Activated naive CD4-positive, alpha-beta T cell treated with anti-CD3 and anti-CD28 coated beads, Interleukin-2, amount 10 ng/mL, durations not matched to agents 7 days and 5 days (primary cell): Measurements from ENCODE around the gene MOGAT2.

Experiments used
- CTCF ChIA-PET: fragments of 350-600 bp; sonication (Branson Sonifier 250); formaldehyde crosslinking; loops from one replicate; lab custom pipeline; 2021; ENCODE audit warnings: antibody characterized with exemption; lab: Charles Lee
- DNase-seq: peaks from one replicate; pipeline ENCODE4 v3.0.0-alpha.2; 2020
- H3K27ac Mint-ChIP-seq: one replicate; pipeline ENCODE4 v1.8.0; 2021; ENCODE audit warnings: mild to moderate bottlenecking, moderate library complexity, mixed read lengths
- H3K27me3 Mint-ChIP-seq: one replicate; pipeline ENCODE4 v1.8.0; 2021; ENCODE audit warnings: mild to moderate bottlenecking, mixed read lengths
- H3K36me3 Mint-ChIP-seq: one replicate; pipeline ENCODE4 v1.8.0; 2021; ENCODE audit warnings: mixed read lengths
- H3K4me1 Mint-ChIP-seq: one replicate; pipeline ENCODE4 v1.8.0; 2021; ENCODE audit warnings: mixed read lengths
- H3K4me3 Mint-ChIP-seq: one replicate; pipeline ENCODE4 v1.8.0; 2021; ENCODE audit warnings: mild to moderate bottlenecking, moderate library complexity, mixed read lengths
- H3K9me3 Mint-ChIP-seq: one replicate; pipeline ENCODE4 v1.8.0; 2021; ENCODE audit warnings: mixed read lengths

The MOGAT2 gene

GRCh38 chr11:75703695-75704237 lies 13.9 kb upstream of the MOGAT2 start:
- Mint-ChIP-seq H3K27ac (no peak overlapping the region), H3K9me3 (no peaks in the 10 kb centered on the region)
- CTCF ChIA-PET, result no interaction called here

GRCh38 chr11:75705541-75705940 lies 12.1 kb upstream of the MOGAT2 start:
- Mint-ChIP-seq H3K9me3 (no peaks in the 10 kb centered on the region), H3K4me3 (no peak overlapping the region)

More at GRCh38 chr11:75703695-75704237, 13.9 kb upstream of the MOGAT2 start:
- Mint-ChIP-seq H3K27me3 (peaks cover 23% of the 10 kb centered on the region), H3K36me3 (no peaks in the 10 kb centered on the region), H3K4me1 (no peaks in the 10 kb centered on the region), H3K4me3 (no peak overlapping the region)
- DNase-seq, result no peak

GRCh38 chr11:75706260-75706729 lies 11.3 kb upstream of the MOGAT2 start:
- peak; percentile 73 for DNase-seq
- H3K4me3 Mint-ChIP-seq, result no peak overlapping the region

More at GRCh38 chr11:75705541-75705940, 12.1 kb upstream of the MOGAT2 start:
- DNase-seq, result no peak
- peaks cover 15% of the 10 kb centered on the region for H3K27me3 Mint-ChIP-seq
- no peak overlapping the region for H3K27ac Mint-ChIP-seq
- H3K4me1 Mint-ChIP-seq, result no peaks in the 10 kb centered on the region
- H3K36me3 Mint-ChIP-seq, result no peaks in the 10 kb centered on the region
- CTCF ChIA-PET, result interaction anchor here (0.6 to 2.1 kb wide), 18 partner anchors 8 to 553 kb away, joined by 3 to 9 read pairs (median 3); no protein-coding TSS in a partner anchor

GRCh38 chr11:75714211-75714610 lies 3.4 kb upstream of the MOGAT2 start:
- no peak overlapping the region for H3K4me3 Mint-ChIP-seq

More at GRCh38 chr11:75706260-75706729, 11.3 kb upstream of the MOGAT2 start:
- no peak overlapping the region for H3K27ac Mint-ChIP-seq
- peaks cover 15% of the 10 kb centered on the region for H3K27me3 Mint-ChIP-seq
- CTCF ChIA-PET, result interaction anchor here (0.6 to 2.1 kb wide), 21 partner anchors 8 to 552 kb away, joined by 3 to 9 read pairs (median 3); no protein-coding TSS in a partner anchor
- H3K36me3 Mint-ChIP-seq, result no peaks in the 10 kb centered on the region
- no peaks in the 10 kb centered on the region for H3K4me1 Mint-ChIP-seq
- no peaks in the 10 kb centered on the region for H3K9me3 Mint-ChIP-seq

GRCh38 chr11:75715688-75716087 lies 1.9 kb upstream of the MOGAT2 start:
- no peak for DNase-seq
- no peaks in the 10 kb centered on the region for H3K4me1 Mint-ChIP-seq
- H3K4me3 Mint-ChIP-seq, result no peak overlapping the region
- H3K27ac Mint-ChIP-seq, result no peak overlapping the region
- peaks cover 31% of the 10 kb centered on the region for H3K27me3 Mint-ChIP-seq
- no peaks in the 10 kb centered on the region for H3K36me3 Mint-ChIP-seq
- CTCF ChIA-PET, result interaction anchor here (2.7 to 2.8 kb wide), 2 partner anchors 7 to 10 kb away, joined by 9 to 10 read pairs; no protein-coding TSS in a partner anchor
- H3K9me3 Mint-ChIP-seq, result no peaks in the 10 kb centered on the region

More at GRCh38 chr11:75714211-75714610, 3.4 kb upstream of the MOGAT2 start:
- CTCF ChIA-PET, result interaction anchor here (2.7 to 2.8 kb wide), 2 partner anchors 9 kb away, joined by 9 to 10 read pairs; no protein-coding TSS in a partner anchor
- H3K27me3 Mint-ChIP-seq, result peaks cover 25% of the 10 kb centered on the region
- no peak for DNase-seq
- no peaks in the 10 kb centered on the region for H3K9me3 Mint-ChIP-seq
- H3K27ac Mint-ChIP-seq, result no peak overlapping the region
- H3K4me1 Mint-ChIP-seq, result no peaks in the 10 kb centered on the region
- H3K36me3 Mint-ChIP-seq, result no peaks in the 10 kb centered on the region

- CTCF ChIA-PET, result interaction anchor here (1.5 kb wide), 1 partner anchor 151 kb away, joined by 3 read pairs; no protein-coding TSS in a partner anchor
- no peaks in the 10 kb centered on the region for H3K36me3 Mint-ChIP-seq
- H3K4me1 Mint-ChIP-seq, result no peaks in the 10 kb centered on the region
- H3K27ac Mint-ChIP-seq, result no peak overlapping the region
- no peak for DNase-seq
- peaks cover 31% of the 10 kb centered on the region for H3K27me3 Mint-ChIP-seq
- H3K4me3 Mint-ChIP-seq, result no peak overlapping the region
- no peaks in the 10 kb centered on the region for H3K9me3 Mint-ChIP-seq
These were observed 979 bp upstream of the MOGAT2 start for GRCh38 chr11:75716659-75717058.

GRCh38 chr11:75718419-75719339 lies 1.0 kb downstream of the MOGAT2 start:
- CTCF ChIA-PET, result no interaction called here
- Mint-ChIP-seq H3K4me3 (no peak overlapping the region), H3K27ac (no peak overlapping the region), H3K9me3 (no peaks in the 10 kb centered on the region), H3K4me1 (peaks cover 2% of the 10 kb centered on the region), H3K27me3 (peaks cover 33% of the 10 kb centered on the region), H3K36me3 (no peaks in the 10 kb centered on the region)
- no peak for DNase-seq

- DNase-seq, result no peak
- Mint-ChIP-seq H3K36me3 (no peaks in the 10 kb centered on the region), H3K4me1 (peaks cover 2% of the 10 kb centered on the region), H3K9me3 (no peaks in the 10 kb centered on the region), H3K27me3 (peaks cover 30% of the 10 kb centered on the region), H3K4me3 (no peak overlapping the region), H3K27ac (no peak overlapping the region)
- CTCF ChIA-PET, result no interaction called here
These were observed 2.0 kb downstream of the MOGAT2 start for GRCh38 chr11:75719340-75720239.

GRCh38 chr11:75720639-75721038 lies 3.0 kb downstream of the MOGAT2 start:
- H3K27me3 Mint-ChIP-seq, result peaks cover 30% of the 10 kb centered on the region
- CTCF ChIA-PET, result interaction anchor here (0.7 kb wide), 1 partner anchor 205 kb away, joined by 3 read pairs; no protein-coding TSS in a partner anchor
- peaks cover 2% of the 10 kb centered on the region for H3K4me1 Mint-ChIP-seq
- H3K4me3 Mint-ChIP-seq, result no peak overlapping the region
- no peaks in the 10 kb centered on the region for H3K36me3 Mint-ChIP-seq
- H3K9me3 Mint-ChIP-seq, result no peaks in the 10 kb centered on the region
- DNase-seq, result no peak
- no peak overlapping the region for H3K27ac Mint-ChIP-seq

- CTCF ChIA-PET, result interaction anchor here (1.1 to 2.2 kb wide), 4 partner anchors 8 to 146 kb away, joined by 3 to 14 read pairs (median 8); no protein-coding TSS in a partner anchor
- peaks cover 25% of the 10 kb centered on the region for H3K27me3 Mint-ChIP-seq
These were observed 4.4 kb downstream of the MOGAT2 start for GRCh38 chr11:75721852-75722668.

GRCh38 chr11:75722669-75723042 lies 5.0 kb downstream of the MOGAT2 start:
- Mint-ChIP-seq H3K36me3 (no peaks in the 10 kb centered on the region), H3K4me3 (no peak overlapping the region), H3K27ac (no peak overlapping the region), H3K9me3 (no peaks in the 10 kb centered on the region), H3K27me3 (peaks cover 22% of the 10 kb centered on the region), H3K4me1 (peaks cover 2% of the 10 kb centered on the region)
- DNase-seq, result no peak
- CTCF ChIA-PET, result interaction anchor here (1.1 to 2.2 kb wide), 4 partner anchors 8 to 146 kb away, joined by 3 to 14 read pairs (median 8); no protein-coding TSS in a partner anchor

More at GRCh38 chr11:75721852-75722668, 4.4 kb downstream of the MOGAT2 start:
- H3K4me1 Mint-ChIP-seq, result peaks cover 2% of the 10 kb centered on the region
- no peaks in the 10 kb centered on the region for H3K36me3 Mint-ChIP-seq
- no peak for DNase-seq
- H3K9me3 Mint-ChIP-seq, result no peaks in the 10 kb centered on the region
- H3K4me3 Mint-ChIP-seq, result no peak overlapping the region
- H3K27ac Mint-ChIP-seq, result no peak overlapping the region

- Mint-ChIP-seq H3K27ac (no peak overlapping the region), H3K9me3 (no peaks in the 10 kb centered on the region), H3K4me3 (no peak overlapping the region), H3K27me3 (peaks cover 3% of the 10 kb centered on the region), H3K36me3 (no peaks in the 10 kb centered on the region), H3K4me1 (peaks cover 2% of the 10 kb centered on the region)
- CTCF ChIA-PET, result interaction anchor here (0.7 to 1.5 kb wide), 4 partner anchors 142 to 471 kb away, joined by 3 read pairs; no protein-coding TSS in a partner anchor
- DNase-seq, result no peak
These were observed 8.1 kb downstream of the MOGAT2 start for GRCh38 chr11:75725547-75726320.
